ENCODE data around the gene RHOBTB1.

Gene RHOBTB1

GRCh38 chr10:60917331-60918280, 26.4 kb downstream of the RHOBTB1 start:
- no peaks in the 10 kb centered on the region for H3K4me1 ChIP-seq (ENCODE audit: insufficient read depth, low read length, poor library complexity, severe bottlenecking)
- no peaks in the 10 kb centered on the region for H3K79me2 ChIP-seq (ENCODE audit: insufficient read depth, low read length)
- H3K27me3 ChIP-seq (ENCODE audit: insufficient read depth, low read length, poor library complexity, severe bottlenecking) = no peaks in the 10 kb centered on the region
- H3F3A ChIP-seq (ENCODE audit: low read depth) = no peaks in the 10 kb centered on the region
- H4K20me1 ChIP-seq (ENCODE audit: insufficient read depth, low read length, poor library complexity, severe bottlenecking) = no peaks in the 10 kb centered on the region
- no peak for TF ChIP-seq EZH2phosphoT487 (IDR thresholded peaks at IDR 0.05; ENCODE audit: borderline replicate concordance)
- TF ChIP-seq CTCF (conservative IDR thresholded peaks at IDR 0.05; ENCODE audit: low read length) = no peak
- no peak overlapping the region for H3K9ac ChIP-seq (ENCODE audit: low read depth, low read length, poor library complexity, severe bottlenecking)
- no peaks in the 10 kb centered on the region for H3K9me2 ChIP-seq (replicated peaks; ENCODE audit: low read depth, low read length)
- no peaks in the 10 kb centered on the region for H3K36me3 ChIP-seq (ENCODE audit: insufficient read depth, low read length)
- no peaks in the 10 kb centered on the region for H3K9me3 ChIP-seq (ENCODE audit: insufficient read depth, low read depth, low read length)
- H2AFZ ChIP-seq (ENCODE audit: low read length) = no peak overlapping the region
- H3K4me3 ChIP-seq (ENCODE audit: low read length, poor library complexity, severe bottlenecking) = no peak overlapping the region
- H3K4me2 ChIP-seq (ENCODE audit: low read depth, low read length, poor library complexity, severe bottlenecking) = no peak overlapping the region

GRCh38 chr10:60916025-60916424, 28.0 kb downstream of the RHOBTB1 start:
- no peaks in the 10 kb centered on the region for H3K9me3 ChIP-seq (ENCODE audit: insufficient read depth, low read depth, low read length)
- TF ChIP-seq EZH2phosphoT487 (IDR thresholded peaks at IDR 0.05; ENCODE audit: borderline replicate concordance) (no peak), CTCF (conservative IDR thresholded peaks at IDR 0.05; ENCODE audit: low read length) (no peak; the same call in 1 of the 2 replicates)
- H2AFZ ChIP-seq (ENCODE audit: low read length) = no peak overlapping the region
- no peak overlapping the region for H3K9ac ChIP-seq (ENCODE audit: low read depth, low read length, poor library complexity, severe bottlenecking)
- no peak overlapping the region for H3K4me3 ChIP-seq (ENCODE audit: low read length, poor library complexity, severe bottlenecking)
- H3K4me2 ChIP-seq (ENCODE audit: low read depth, low read length, poor library complexity, severe bottlenecking) = no peak overlapping the region
- H3K9me2 ChIP-seq (replicated peaks; ENCODE audit: low read depth, low read length) = no peaks in the 10 kb centered on the region
- H3K36me3 ChIP-seq (ENCODE audit: insufficient read depth, low read length) = no peaks in the 10 kb centered on the region
- no peaks in the 10 kb centered on the region for H3K79me2 ChIP-seq (ENCODE audit: insufficient read depth, low read length)
- H3K27me3 ChIP-seq (ENCODE audit: insufficient read depth, low read length, poor library complexity, severe bottlenecking) = no peaks in the 10 kb centered on the region
- H3F3A ChIP-seq (ENCODE audit: low read depth) = no peaks in the 10 kb centered on the region
- H3K4me1 ChIP-seq (ENCODE audit: insufficient read depth, low read length, poor library complexity, severe bottlenecking) = peaks cover under 1% of the 10 kb centered on the region
- H4K20me1 ChIP-seq (ENCODE audit: insufficient read depth, low read length, poor library complexity, severe bottlenecking) = no peaks in the 10 kb centered on the region

- Histone ChIP-seq H3K27me3 (ENCODE audit: insufficient read depth, low read length, poor library complexity, severe bottlenecking) (no peaks in the 10 kb centered on the region), H2AFZ (ENCODE audit: low read length) (no peak overlapping the region), H3F3A (ENCODE audit: low read depth) (0 out of 2 replicates have a peak, but pooled peaks cover 3% of the 10 kb centered on the region), H3K4me1 (ENCODE audit: insufficient read depth, low read length, poor library complexity, severe bottlenecking) (peaks cover 12% of the 10 kb centered on the region), H3K9me3 (ENCODE audit: insufficient read depth, low read depth, low read length) (no peaks in the 10 kb centered on the region), H3K36me3 (ENCODE audit: insufficient read depth, low read length) (no peaks in the 10 kb centered on the region), H3K4me2 (ENCODE audit: low read depth, low read length, poor library complexity, severe bottlenecking) (no peak overlapping the region), H3K79me2 (ENCODE audit: insufficient read depth, low read length) (no peaks in the 10 kb centered on the region), H3K4me3 (ENCODE audit: low read length, poor library complexity, severe bottlenecking) (no peak overlapping the region), H4K20me1 (ENCODE audit: insufficient read depth, low read length, poor library complexity, severe bottlenecking) (no peaks in the 10 kb centered on the region), H3K9me2 (replicated peaks; ENCODE audit: low read depth, low read length) (no peaks in the 10 kb centered on the region), H3K9ac (ENCODE audit: low read depth, low read length, poor library complexity, severe bottlenecking) (no peak overlapping the region)
- TF ChIP-seq CTCF (conservative IDR thresholded peaks at IDR 0.05; ENCODE audit: low read length) (no peak), EZH2phosphoT487 (IDR thresholded peaks at IDR 0.05; ENCODE audit: borderline replicate concordance) (no peak)
Observed at GRCh38 chr10:60914690-60915141, 29.3 kb downstream of the RHOBTB1 start.

Measured in Loucy (cell line).